K562 (cell line): ENCODE measurements around the gene KCNJ5. TPM values are rescaled to one million over a fixed set of nuclear protein-coding genes. Genes with fewer than 3 reads are reported as not detected.

Experiments used
- ATAC-seq: fragments of 200-7000 bp; cut with Tn5 transposase; 3 replicates; pipeline ENCODE4 v1.9.1; 2020; ENCODE audit warnings: moderate library complexity
- Bru-seq: library from RNA; stranded (reverse); fragments of 400-500 nt; gene quantifications from one replicate; lab custom pipeline; 2021; lab: Mats Ljungman, UMichigan
- BruChase-seq, 2 experiments: library from RNA; stranded (reverse); fragments of 400-500 nt; gene quantifications; one replicate each; lab custom pipeline; 2021; lab: Mats Ljungman, UMichigan
- BruUV-seq: library from RNA; stranded (reverse); fragments of 400-500 nt; replicated peaks from 2 replicates; lab custom pipeline; 2021; lab: Mats Ljungman, UMichigan
- CTCF ChIA-PET: fragments of 300-600 bp; formaldehyde crosslinking; extraction: SDS; loops from one replicate; lab custom pipeline; 2021; ENCODE audit warnings: low intra/inter-chr PET ratio; lab: Yijun Ruan, JAX
- POLR2A ChIA-PET: fragments of 300-600, 350-650 bp; sonication (Branson Sonifier 250); formaldehyde crosslinking; extraction: SDS; loops from one replicate; lab custom pipeline; 2021; ENCODE audit warnings: antibody characterized with exemption, inconsistent platforms; lab: Yijun Ruan, JAX
- DNase-seq, 4 experiments: peaks; one replicate each; pipeline versions ENCODE4 v3.0.0 to v3.0.0-alpha.2; 2011 to 2018; ENCODE audit warnings: low spot score in 3 of 4, mixed read lengths in 3 of 4; ENCODE audit errors: extremely low read depth in 1 of 4
- FAIRE-seq: peaks from 2 replicates; lab custom pipeline; 2011; peaks lifted over from hg19 to GRCh38; lab: Jason Lieb, UNC
- H2AFZ ChIP-seq: 2 replicates; pipeline ENCODE4 v1.6.0; 2011; ENCODE audit warnings: low read depth, low read length, control low read depth, inconsistent platforms
- H3K27ac ChIP-seq: fragments of 200-600 bp; 3 replicates; pipeline ENCODE4 v1.8.0; 2011; ENCODE audit warnings: low read depth, mild to moderate bottlenecking, control low read depth, inconsistent platforms, low read length, moderate library complexity, mixed read lengths; ENCODE audit errors: extremely low read depth
- H3K27me3 ChIP-seq, 2 experiments: fragments of 300-600 bp in 1 of 2; 2 replicates in 1 of 2; 3 replicates in 1 of 2; pipeline versions ENCODE4 v1.6.0 to v1.8.0; 2011; ENCODE audit warnings: inconsistent platforms in 2 of 2, low read length in 2 of 2, mild to moderate bottlenecking in 1 of 2, mixed read lengths in 1 of 2, moderate library complexity in 1 of 2; ENCODE audit not compliant: control insufficient read depth in 2 of 2, insufficient read depth in 2 of 2
- H3K36me3 ChIP-seq: fragments of 300-600 bp; 3 replicates; pipeline ENCODE4 v1.8.0; 2011; ENCODE audit warnings: mild to moderate bottlenecking, low read length, inconsistent platforms; ENCODE audit not compliant: control insufficient read depth, insufficient read depth
- H3K4me1 ChIP-seq, 2 experiments: fragments of 200-600 bp in 1 of 2; replicated peaks in 1 of 2; 2 replicates in 1 of 2; 3 replicates in 1 of 2; pipeline versions ENCODE4 v1.5.1 to v1.8.0; 2011; ENCODE audit warnings: inconsistent platforms in 2 of 2, low read length in 2 of 2, mild to moderate bottlenecking in 1 of 2, mixed read lengths in 1 of 2, moderate library complexity in 1 of 2; ENCODE audit not compliant: control insufficient read depth in 2 of 2, insufficient read depth in 2 of 2
- H3K4me2 ChIP-seq: 2 replicates; pipeline ENCODE4 v1.6.1; 2011; ENCODE audit warnings: low read length, control low read depth, inconsistent platforms, mixed read lengths; ENCODE audit not compliant: insufficient read depth
- H3K4me3 ChIP-seq: fragments of 200-600 bp; sonication (generic), shearing (Covaris generic); 2 replicates; pipeline ENCODE4 v1.5.1; 2016; ENCODE audit warnings: control low read depth, inconsistent platforms
- H3K79me2 ChIP-seq: fragments of 200-600 bp; 3 replicates; pipeline ENCODE4 v1.8.0; 2011; ENCODE audit warnings: low read length, inconsistent platforms; ENCODE audit not compliant: control insufficient read depth, insufficient read depth
- H3K9ac ChIP-seq, 2 experiments: 2 replicates each; pipeline versions ENCODE4 v1.6.0 to v1.6.1; 2011; ENCODE audit warnings: low read depth in 2 of 2, low read length in 2 of 2, control low read depth in 1 of 2, inconsistent platforms in 1 of 2, mild to moderate bottlenecking in 1 of 2, mixed read lengths in 1 of 2; ENCODE audit not compliant: insufficient read depth in 1 of 2
- H3K9me1 ChIP-seq: one replicate; pipeline ENCODE4 v1.6.0; 2011; ENCODE audit warnings: inconsistent platforms, mild to moderate bottlenecking, low read length, moderate library complexity; ENCODE audit not compliant: control insufficient read depth, insufficient read depth
- H3K9me3 ChIP-seq: replicated peaks from 2 replicates; pipeline ENCODE4 v1.5.1; 2011; ENCODE audit warnings: low read depth, low read length, inconsistent platforms; ENCODE audit not compliant: control insufficient read depth, insufficient read depth
- H4K20me1 ChIP-seq: replicated peaks from 2 replicates; pipeline ENCODE4 v1.6.1; 2011; ENCODE audit warnings: low read length, inconsistent platforms, mixed read lengths; ENCODE audit not compliant: control insufficient read depth, insufficient read depth
- ETV6 ChIP-seq, 3 experiments: fragments of 150-350 bp in 1 of 3; sonication (generic) in 1 of 3; formaldehyde crosslinking in 1 of 3; IDR thresholded peaks; 2 replicates each; pipeline versions ENCODE4 v1.6.1 to v1.8.0; 2014 to 2022; ENCODE audit warnings: borderline replicate concordance in 2 of 3, low read depth in 2 of 3, antibody characterized with exemption in 1 of 3, low read length in 1 of 3, mild to moderate bottlenecking in 1 of 3, missing genetic modification reagents in 1 of 3
- NBN ChIP-seq: fragments of 450-650 bp; IDR thresholded peaks from 2 replicates; pipeline ENCODE4 v1.6.1; 2016; ENCODE audit warnings: low read depth, mild to moderate bottlenecking
- NRF1 ChIP-seq, 2 experiments: fragments of 450-650 bp; IDR thresholded peaks in 1 of 2; conservative IDR thresholded peaks in 1 of 2; 2 replicates each; pipeline ENCODE4 v1.6.1; 2014; ENCODE audit warnings: mild to moderate bottlenecking in 2 of 2
- RBBP5 ChIP-seq: fragments of 200-600 bp; sonication (generic); IDR thresholded peaks from 2 replicates; pipeline ENCODE4 v1.6.1; 2012; ENCODE audit warnings: borderline replicate concordance, mild to moderate bottlenecking, low read length, control low read depth, inconsistent platforms; ENCODE audit not compliant: insufficient read depth, poor library complexity, severe bottlenecking
- SIN3B ChIP-seq: fragments of 450-650 bp; IDR thresholded peaks from 2 replicates; pipeline ENCODE4 v1.6.1; 2017; ENCODE audit warnings: low read depth, mild to moderate bottlenecking, moderate library complexity
- SNIP1 ChIP-seq: fragments of 450-650 bp; IDR thresholded peaks from 2 replicates; pipeline ENCODE4 v1.7.1; 2017; ENCODE audit warnings: low read depth, mild to moderate bottlenecking
- WGBS: fragments of 100-300 bp; shearing (Covaris generic); methylation state at CpG from one replicate; pipeline ENCODE4 v1.1.6; 2016; ENCODE audit warnings: low coverage, mixed read lengths; ENCODE audit not compliant: insufficient coverage; ENCODE audit errors: missing lambda C conversion rate; 5-methylcytosine and 5-hydroxymethylcytosine counted together
- in situ Hi-C: fragments of 300-500 bp; cut with MboI; formaldehyde crosslinking; loops from 4 replicates; pipeline ENCODE4 v1.15.0; 2018; ENCODE audit warnings: inconsistent platforms, mixed read lengths
- intact Hi-C: fragments of 100-400 bp; cut with micrococcal nuclease; formaldehyde crosslinking; loops from 2 replicates; pipeline ENCODE4 v1.14.2; 2022
- long read RNA-seq, 3 experiments: library from polyadenylated mRNA in 2 of 3; library from RNA in 1 of 3; unstranded in 2 of 3; stranded (forward) in 1 of 3; transcript quantifications; one replicate each; pipeline ENCODE4 v2.0.0, GENCODE V29; 2019 to 2022
- polyA minus RNA-seq, 3 experiments: library from RNA; depleted of rRNA, polyadenylated mRNA; stranded (reverse); fragments of >200 nt; gene quantifications; 2 replicates each; pipeline ENCODE4 v1.2.3, GENCODE V29; 2011
- polyA plus RNA-seq, 8 experiments: library from polyadenylated mRNA; depleted of rRNA in 4 of 8; stranded (reverse) in 5 of 8; unstranded in 3 of 8; fragments of >200 nt; fragmentation: Nextera tagmentation in 2 of 8; fragmentation: Illumina TruSeq in 1 of 8; extraction: Ambion mirVana in 2 of 8; extraction: Trizol in 1 of 8; gene quantifications; 2 replicates each; pipeline versions ENCODE4 v1.2.1 to v1.2.3, GENCODE V29; 2011 to 2014; ENCODE audit warnings: inconsistent platforms in 1 of 8, missing spikeins in 1 of 8
- total RNA-seq, 7 experiments: library from RNA; depleted of rRNA in 6 of 7; stranded (reverse); fragments of >200 nt in 6 of 7; fragmentation: Illumina TruSeq in 2 of 7; extraction: Trizol in 2 of 7; gene quantifications; 2 replicates each; pipeline versions ENCODE4 v1.2.1 to v1.2.3, GENCODE V29; 2011 to 2021; ENCODE audit warnings: low replicate concordance in 1 of 7
- TF ChIP-seq, protein P1 (sequence below), 2 experiments: fragments of 450-650 bp; IDR thresholded peaks; 2 replicates each; pipeline ENCODE4 v1.6.1; 2016; ENCODE audit warnings: mild to moderate bottlenecking in 2 of 2, borderline replicate concordance in 1 of 2, low read depth in 1 of 2, moderate library complexity in 1 of 2

KCNJ5 gene
- not detected in 2 replicates for total RNA-seq (2011; cell fraction: chromatin; rRNA removed; ENCODE audit: low replicate concordance)
- total RNA-seq (2011; cell fraction: nucleolus; rRNA removed), result not detected in 2 replicates
- not detected in 2 replicates for total RNA-seq (2011; cell fraction: nucleoplasm; rRNA removed)
- total RNA-seq (2014; rRNA removed) (not detected in 2 replicates), total RNA-seq (2014; rRNA removed; fragmentation: Illumina TruSeq; extraction: Trizol) (not detected in 2 replicates), total RNA-seq (2015; rRNA removed; fragmentation: Illumina TruSeq; extraction: Trizol) (not detected in 2 replicates), total RNA-seq (2021) (0.04 and 0.07 TPM in 2 replicates), polyA plus RNA-seq (2011; rRNA removed) (not detected in 2 replicates), polyA plus RNA-seq (2014; fragmentation: Illumina TruSeq; extraction: Trizol) (not detected in 2 replicates), polyA plus RNA-seq (2014; fragmentation: Nextera tagmentation; extraction: Ambion mirVana) (not detected), polyA plus RNA-seq (2014; rRNA removed) (not detected in 2 replicates), polyA minus RNA-seq (2011; rRNA and poly(A)+ RNA removed) (not detected in 2 replicates), Bru-seq, nascent RNA (not detected), BruChase-seq, experiment 1, labeled RNA remaining after a 2-hour chase (percentile 4 among the genes with signal in this experiment), BruChase-seq, experiment 2, labeled RNA remaining after a 6-hour chase (not detected)
- polyA plus RNA-seq (2011; cell fraction: cytosol; rRNA removed), result not detected in 2 replicates
- polyA plus RNA-seq (2011; cell fraction: nucleus; rRNA removed), result not detected in 2 replicates
- not detected in 2 replicates for polyA plus RNA-seq (2012)
- polyA minus RNA-seq (2011; cell fraction: cytosol; rRNA and poly(A)+ RNA removed), result not detected in 2 replicates
- polyA minus RNA-seq (2011; cell fraction: nucleus; rRNA and poly(A)+ RNA removed), result not detected in 2 replicates
- long read RNA-seq, experiment 1, result 0 reads
- long read RNA-seq, experiment 2, result 0 reads
- long read RNA-seq, experiment 3, result 0 reads

DNA sequence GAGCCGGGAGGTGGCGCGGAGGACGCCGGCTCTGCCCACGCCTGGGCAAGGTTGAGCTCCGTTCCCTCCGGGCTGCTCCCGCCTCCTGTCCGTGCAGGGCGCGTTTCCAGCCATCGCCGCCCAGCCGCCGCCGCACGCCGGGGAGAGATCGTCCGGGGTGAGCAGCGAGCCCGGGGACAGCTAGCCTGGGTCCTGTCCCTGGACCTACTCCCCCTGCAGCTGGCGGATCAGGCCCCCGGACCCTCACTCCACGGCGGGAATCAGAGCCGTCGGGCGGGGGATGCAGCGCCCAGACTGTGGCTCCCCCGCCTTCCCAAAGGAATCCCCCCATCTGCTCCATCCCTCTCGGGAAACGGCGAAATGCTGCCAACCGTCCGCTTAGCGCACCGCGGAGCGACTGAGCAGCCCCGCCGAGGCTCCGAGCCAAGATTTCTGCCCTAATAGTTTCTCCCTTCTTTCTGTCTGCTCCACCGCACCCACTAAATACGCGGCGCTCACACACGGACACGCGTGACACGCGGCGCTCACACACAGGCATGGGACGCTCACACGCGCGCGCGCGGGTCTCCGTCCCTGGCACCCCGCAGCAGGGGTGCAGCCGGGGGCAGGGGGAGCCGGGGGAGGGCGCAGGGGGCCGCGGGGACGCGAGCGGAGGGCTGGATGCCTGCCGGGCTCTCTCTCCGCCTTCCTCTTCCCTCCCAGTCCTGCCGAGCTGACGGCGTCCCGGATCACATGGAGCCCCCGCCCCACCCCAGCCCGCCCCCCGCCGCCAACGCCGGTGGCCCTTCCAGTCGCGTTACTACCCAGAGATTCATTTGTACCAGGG is at the start of gene KCNJ5:
Gene KCNJ5, plus strand, starts transcription at position 814 of the 826 bp plus-strand sequence. CDS start 19,918 bp downstream, outside the sequence.
- no peaks in the 10 kb centered on the region for H3K9me3 ChIP-seq
- H2AFZ ChIP-seq, result no peak within 1 kb of the TSS
- ChIA-PET POLR2A (no interaction called here), CTCF (no interaction called here)
- H3K4me1 ChIP-seq, result peaks cover 0 to 5% of the 10 kb centered on the region in 2 experiments; a peak in 2 of 5 replicates
- in situ Hi-C loops (loop anchor here (25.0 kb wide), 1 partner anchor 422 kb away; no protein-coding TSS in a partner anchor), intact Hi-C loops (no loop called here)
- no peaks in the 10 kb centered on the region for H4K20me1 ChIP-seq
- FAIRE-seq, result no peak
- no peaks in the 10 kb centered on the region for H3K79me2 ChIP-seq
- H3K9me1 ChIP-seq, result no peaks in the 10 kb centered on the region
- no peak for DNase-seq
- H3K27ac ChIP-seq, result no peak within 1 kb of the TSS
- no peak within 1 kb of the TSS for H3K4me3 ChIP-seq
- BruUV-seq, result no TSS peak
- ATAC-seq, result no peak
- WGBS, result 19% methylated on average over 37 of the region's 85 CpGs
- H3K27me3 ChIP-seq, result peaks cover 0 to 20% of the 10 kb centered on the region in 2 experiments; a peak in 3 of 5 replicates
- H3K9ac ChIP-seq, result no peak within 1 kb of the TSS
- H3K36me3 ChIP-seq, result no peaks in the 10 kb centered on the region
- no peak within 1 kb of the TSS for H3K4me2 ChIP-seq
- TF ChIP-seq ETV6 (IDR thresholded peaks at IDR 0.05; ENCODE audit: borderline replicate concordance in 1 of 2, low read depth in 2 of 2, low read length in 1 of 2) (no peak), ETV6 (CRISPR knock-in tag; IDR thresholded peaks at IDR 0.05; ENCODE audit: borderline replicate concordance) (no peak), SIN3B (no peak), SNIP1 (no peak), NBN (no peak), NRF1 (conservative IDR thresholded peaks at IDR 0.05 in 1 of 2, IDR thresholded peaks at IDR 0.05 in 1 of 2) (no peak), RBBP5 (no peak)
- TF ChIP-seq, protein P1, sequence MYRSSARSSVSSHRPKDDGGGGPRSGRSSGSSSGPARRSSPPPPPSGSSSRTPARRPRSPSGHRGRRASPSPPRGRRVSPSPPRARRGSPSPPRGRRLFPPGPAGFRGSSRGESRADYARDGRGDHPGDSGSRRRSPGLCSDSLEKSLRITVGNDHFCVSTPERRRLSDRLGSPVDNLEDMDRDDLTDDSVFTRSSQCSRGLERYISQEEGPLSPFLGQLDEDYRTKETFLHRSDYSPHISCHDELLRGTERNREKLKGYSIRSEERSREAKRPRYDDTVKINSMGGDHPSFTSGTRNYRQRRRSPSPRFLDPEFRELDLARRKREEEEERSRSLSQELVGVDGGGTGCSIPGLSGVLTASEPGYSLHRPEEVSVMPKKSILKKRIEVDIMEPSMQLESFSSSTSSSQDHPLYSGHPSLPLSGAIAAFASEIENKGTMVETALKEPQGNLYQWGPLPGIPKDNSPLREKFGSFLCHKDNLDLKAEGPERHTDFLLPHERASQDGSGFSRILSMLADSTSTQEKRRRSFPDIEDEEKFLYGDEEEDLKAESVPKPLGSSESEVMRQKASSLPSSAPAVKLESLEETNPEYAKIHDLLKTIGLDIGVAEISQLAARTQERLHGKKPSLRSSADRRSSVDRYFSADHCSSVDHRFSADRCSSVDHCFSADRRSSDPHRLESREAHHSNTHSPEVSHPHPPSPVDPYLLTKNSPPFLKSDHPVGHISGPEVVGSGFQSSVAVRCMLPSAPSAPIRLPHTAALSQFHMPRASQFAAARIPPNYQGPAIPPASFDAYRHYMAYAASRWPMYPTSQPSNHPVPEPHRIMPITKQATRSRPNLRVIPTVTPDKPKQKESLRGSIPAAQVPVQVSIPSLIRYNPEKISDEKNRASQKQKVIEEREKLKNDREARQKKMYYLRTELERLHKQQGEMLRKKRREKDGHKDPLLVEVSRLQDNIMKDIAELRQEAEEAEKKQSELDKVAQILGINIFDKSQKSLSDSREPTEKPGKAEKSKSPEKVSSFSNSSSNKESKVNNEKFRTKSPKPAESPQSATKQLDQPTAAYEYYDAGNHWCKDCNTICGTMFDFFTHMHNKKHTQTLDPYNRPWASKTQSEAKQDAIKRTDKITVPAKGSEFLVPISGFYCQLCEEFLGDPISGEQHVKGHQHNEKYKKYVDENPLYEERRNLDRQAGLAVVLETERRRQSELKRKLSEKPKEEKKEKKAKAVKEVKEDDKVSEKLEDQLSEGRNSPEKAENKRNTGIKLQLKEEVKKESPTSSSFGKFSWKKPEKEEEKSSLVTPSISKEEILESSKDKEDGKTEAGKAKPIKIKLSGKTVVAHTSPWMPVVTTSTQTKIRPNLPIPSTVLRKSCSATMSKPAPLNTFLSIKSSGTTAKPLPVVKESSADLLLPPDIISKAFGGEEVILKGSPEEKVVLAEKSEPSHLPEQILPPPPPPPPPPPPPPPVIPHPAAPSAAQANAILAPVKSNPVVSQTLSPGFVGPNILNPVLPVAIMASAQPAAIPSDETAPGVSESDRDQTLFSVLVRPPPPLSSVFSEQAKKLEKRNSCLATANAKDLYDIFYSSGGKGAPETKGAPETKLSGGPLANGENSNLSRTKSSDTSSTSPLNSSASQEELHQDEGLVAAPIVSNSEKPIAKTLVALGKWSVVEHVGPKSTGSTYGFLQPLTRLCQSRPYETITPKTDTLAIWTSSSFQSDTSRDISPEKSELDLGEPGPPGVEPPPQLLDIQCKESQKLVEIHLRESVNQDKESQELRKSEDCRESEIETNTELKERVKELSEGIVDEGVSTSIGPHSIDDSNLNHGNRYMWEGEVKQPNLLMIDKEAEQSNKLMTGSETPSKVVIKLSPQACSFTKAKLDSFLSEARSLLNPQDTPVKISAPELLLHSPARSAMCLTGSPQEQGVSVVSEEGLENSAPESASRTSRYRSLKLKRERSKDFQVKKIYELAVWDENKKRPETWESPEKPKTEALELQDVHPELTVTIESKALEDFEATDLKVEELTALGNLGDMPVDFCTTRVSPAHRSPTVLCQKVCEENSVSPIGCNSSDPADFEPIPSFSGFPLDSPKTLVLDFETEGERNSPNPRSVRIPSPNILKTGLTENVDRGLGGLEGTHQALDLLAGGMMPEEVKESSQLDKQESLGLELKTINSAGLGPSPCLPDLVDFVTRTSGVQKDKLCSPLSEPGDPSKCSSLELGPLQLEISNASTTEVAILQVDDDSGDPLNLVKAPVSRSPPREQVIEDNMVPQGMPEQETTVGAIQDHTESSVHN (IDR thresholded peaks at IDR 0.05; ENCODE audit: borderline replicate concordance in 1 of 2, low read depth in 1 of 2), result no peak
